ENCODE measurements around the gene ACMSD. TPM values are rescaled to one million over a fixed set of nuclear protein-coding genes. Genes with fewer than 3 reads are reported as not detected.

Gene ACMSD
- polyA plus RNA-seq, 2 of the 4 experiments (the other 2 are of a cell fraction) = 0.09 TPM; not detected in 1

GRCh38 chr2:134875309-134875708 lies 36.9 kb downstream of the ACMSD start (continued):
- no peak for TF ChIP-seq RAD21 (conservative IDR thresholded peaks at IDR 0.05 in 1 of 2, IDR thresholded peaks at IDR 0.05 in 1 of 2)
- no peak for TF ChIP-seq MAX (IDR thresholded peaks at IDR 0.05)
- no peak for TF ChIP-seq NPAS2 (CRISPR knock-in tag; IDR thresholded peaks at IDR 0.05; ENCODE audit: borderline replicate concordance)

- FAIRE-seq (no peak), ATAC-seq (no peak), DNase-seq (ENCODE audit: low read depth in 1 of 2, low spot score in 1 of 2) (no peak)
- H3K4me1 ChIP-seq = no peaks in the 10 kb centered on the region
- H3K9me3 ChIP-seq = peaks cover 4% of the 10 kb centered on the region; the same call in 1 of the 3 replicates
- TF ChIP-seq JUNB (IDR thresholded peaks at IDR 0.05) (no peak), MAX (IDR thresholded peaks at IDR 0.05) (no peak), EP300 (IDR thresholded peaks at IDR 0.05) (no peak), CBX8 (IDR thresholded peaks at IDR 0.05) (no peak), HDAC2 (IDR thresholded peaks at IDR 0.05) (no peak), FOSB (CRISPR knock-in tag; IDR thresholded peaks at IDR 0.05) (no peak), RNF2 (IDR thresholded peaks at IDR 0.05; ENCODE audit: borderline replicate concordance, low read depth) (no peak)
- no peak overlapping the region for H3K4me3 ChIP-seq
- H3K27ac ChIP-seq = no peak overlapping the region
- ChIA-PET CTCF (interaction anchor here (1.5 kb wide), 1 partner anchor 12 kb away, joined by 3 read pairs; no protein-coding TSS in a partner anchor), POLR2A (no interaction called here)
- H3K4me2 ChIP-seq = no peak overlapping the region
Measured at GRCh38 chr2:134882773-134883172, 44.4 kb downstream of the ACMSD start.

- Histone ChIP-seq H3K27ac (no peak overlapping the region), H3K4me1 (no peaks in the 10 kb centered on the region), H3K4me2 (no peak overlapping the region), H3K4me3 (no peak overlapping the region), H3K9me3 (peaks cover 4% of the 10 kb centered on the region; the same call in 1 of the 3 replicates)
- CTCF ChIA-PET = interaction anchor here (1.5 kb wide), 1 partner anchor 13 kb away, joined by 3 read pairs; no protein-coding TSS in a partner anchor
- ATAC-seq (no peak), FAIRE-seq (no peak), DNase-seq (ENCODE audit: low read depth in 1 of 2, low spot score in 1 of 2) (no peak)
- WGBS (ENCODE audit: missing lambda C conversion rate) = 96% methylated on average over 3 of the region's 3 CpGs
- POLR2A ChIA-PET = no interaction called here
- no peak for TF ChIP-seq ELK1 (IDR thresholded peaks at IDR 0.05; ENCODE audit: low read depth, low read length)
- no peak for TF ChIP-seq CTCF (IDR thresholded peaks at IDR 0.05)
- no peak for TF ChIP-seq ATOH8 (CRISPR knock-in tag; IDR thresholded peaks at IDR 0.05; ENCODE audit: low read depth)
- TF ChIP-seq NPAS2 (CRISPR knock-in tag; IDR thresholded peaks at IDR 0.05; ENCODE audit: borderline replicate concordance) = no peak
- TF ChIP-seq CHD4 (IDR thresholded peaks at IDR 0.05; ENCODE audit: borderline replicate concordance) = no peak
- TF ChIP-seq REST (IDR thresholded peaks at IDR 0.05) = no peak
- no peak for TF ChIP-seq KDM1A (IDR thresholded peaks at IDR 0.05; ENCODE audit: low read depth)
- no peak for TF ChIP-seq GATA3 (IDR thresholded peaks at IDR 0.05; ENCODE audit: borderline replicate concordance)
- TF ChIP-seq RAD21 (conservative IDR thresholded peaks at IDR 0.05 in 1 of 2, IDR thresholded peaks at IDR 0.05 in 1 of 2) = no peak
- TF ChIP-seq HEYL (CRISPR knock-in tag; IDR thresholded peaks at IDR 0.05) = no peak
- TF ChIP-seq HES2 (IDR thresholded peaks at IDR 0.05) = no peak
- no peak for TF ChIP-seq MAZ (IDR thresholded peaks at IDR 0.05; ENCODE audit: borderline replicate concordance, low read depth, low read length)
- no peak for TF ChIP-seq RCOR1 (IDR thresholded peaks at IDR 0.05; ENCODE audit: low read depth, low read length)
- no peak for TF ChIP-seq ZSCAN20 (CRISPR knock-in tag; IDR thresholded peaks at IDR 0.05)
- TF ChIP-seq ZFP36 (IDR thresholded peaks at IDR 0.05; ENCODE audit: borderline replicate concordance, partially characterized antibody) = no peak
- no peak for TF ChIP-seq HOXA7 (CRISPR knock-in tag; IDR thresholded peaks at IDR 0.05)
- TF ChIP-seq PBX3 (IDR thresholded peaks at IDR 0.05) = no peak
- TF ChIP-seq FOXS1 (CRISPR knock-in tag; IDR thresholded peaks at IDR 0.05) = no peak
Measured at GRCh38 chr2:134883552-134884293, 45.3 kb downstream of the ACMSD start.
